OCI-LY7 (cell line): Measurements from ENCODE around the gene DFFB. TPM values are rescaled to one million over a fixed set of nuclear protein-coding genes. Genes with fewer than 3 reads are reported as not detected.

Source experiments
- BruUV-seq: library from RNA; stranded (reverse); fragments of 400-500 nt; replicated peaks from 2 replicates; lab custom pipeline; 2021; lab: Mats Ljungman, UMichigan
- CTCF ChIA-PET: fragments of 300-600 bp; sonication (Branson Sonifier 250); formaldehyde crosslinking; loops from one replicate; lab custom pipeline; 2022; ENCODE audit warnings: antibody characterized with exemption; ENCODE audit not compliant: unreplicated experiment; lab: Charles Lee
- POLR2A ChIA-PET: fragments of 300-600 bp; sonication (Branson Sonifier 250); formaldehyde crosslinking; loops from one replicate; lab custom pipeline; 2022; ENCODE audit warnings: antibody characterized with exemption; lab: Charles Lee
- DNase-seq: peaks from one replicate; pipeline ENCODE4 v3.0.0-alpha.2; 2015; ENCODE audit warnings: low spot score
- H2AFZ ChIP-seq: fragments of 200-600 bp; sonication (generic), shearing (Covaris generic); 2 replicates; pipeline ENCODE4 v1.6.1; 2014; ENCODE audit warnings: mild to moderate bottlenecking, antibody characterized with exemption, low read length, moderate library complexity
- H3K27ac ChIP-seq: fragments of 200-600 bp; sonication (generic); 2 replicates; pipeline ENCODE4 v1.5.1; 2014; ENCODE audit warnings: mixed run types, low read depth, mild to moderate bottlenecking, moderate library complexity, low read length, inconsistent platforms; ENCODE audit not compliant: poor library complexity, severe bottlenecking
- H3K36me3 ChIP-seq: fragments of 200-600 bp; sonication (generic); 2 replicates; pipeline ENCODE4 v1.6.1; 2014; ENCODE audit warnings: mild to moderate bottlenecking, antibody characterized with exemption, low read length, moderate library complexity, mixed read lengths; ENCODE audit not compliant: insufficient read depth
- H3K4me1 ChIP-seq: fragments of 200-600 bp; sonication (generic); 2 replicates; pipeline ENCODE4 v1.5.1; 2014; ENCODE audit warnings: mild to moderate bottlenecking, low read length; ENCODE audit not compliant: insufficient read depth, poor library complexity, severe bottlenecking
- H3K4me2 ChIP-seq: fragments of 200-600 bp; sonication (generic); 2 replicates; pipeline ENCODE4 v1.6.1; 2014; ENCODE audit warnings: mild to moderate bottlenecking, low read length
- H3K4me3 ChIP-seq: fragments of 200-600 bp; sonication (generic); 2 replicates; pipeline ENCODE4 v1.5.1; 2014; ENCODE audit warnings: mild to moderate bottlenecking, low read depth, low read length; ENCODE audit not compliant: poor library complexity, severe bottlenecking
- H3K79me2 ChIP-seq: fragments of 200-600 bp; sonication (generic); 2 replicates; pipeline ENCODE4 v1.6.1; 2016; ENCODE audit warnings: low read depth, mild to moderate bottlenecking, low read length, moderate library complexity, mixed read lengths; ENCODE audit not compliant: insufficient read depth
- H3K9me2 ChIP-seq: fragments of 200-600 bp; sonication (generic); 2 replicates; pipeline ENCODE4 v1.6.1; 2016; ENCODE audit warnings: mild to moderate bottlenecking, low read length, mixed read lengths; ENCODE audit not compliant: insufficient read depth
- H3K9me3 ChIP-seq: fragments of 200-600 bp; sonication (generic); 2 replicates; pipeline ENCODE4 v1.6.1; 2014; ENCODE audit warnings: mild to moderate bottlenecking, mixed run types, low read length, mixed read lengths
- H4K20me1 ChIP-seq: fragments of 200-600 bp; sonication (generic); 2 replicates; pipeline ENCODE4 v1.6.1; 2014; ENCODE audit warnings: mild to moderate bottlenecking, antibody characterized with exemption, low read length, moderate library complexity, mixed read lengths; ENCODE audit not compliant: insufficient read depth
- EZH2phosphoT487 ChIP-seq: fragments of 200-600 bp; sonication (generic); IDR thresholded peaks from 2 replicates; pipeline ENCODE4 v1.6.1; 2018; ENCODE audit warnings: low read depth, borderline replicate concordance, mild to moderate bottlenecking, mixed run types, antibody characterized with exemption, low read length, moderate library complexity, mixed read lengths
- intact Hi-C: fragments of 100-400 bp; cut with micrococcal nuclease; formaldehyde crosslinking; loops from one replicate; pipeline ENCODE4 v1.10.0; 2022; ENCODE audit not compliant: unreplicated experiment
- total RNA-seq, 2 experiments: library from RNA; depleted of rRNA in 1 of 2; stranded (reverse); fragments of >200 nt in 1 of 2; shearing (Covaris generic) in 1 of 2; gene quantifications; 2 replicates each; pipeline ENCODE4 v1.2.3, GENCODE V29; 2014 to 2022
- TF ChIP-seq, protein P1 (sequence below): fragments of 200-600 bp; sonication (generic); conservative IDR thresholded peaks from 2 replicates; pipeline ENCODE4 v1.5.1; 2014; ENCODE audit warnings: mild to moderate bottlenecking, antibody characterized with exemption, low read length, moderate library complexity, mixed read lengths

DFFB gene
- total RNA-seq, 2 experiments from 2014 or later, result 15.2 to 17.9 TPM

DNA sequence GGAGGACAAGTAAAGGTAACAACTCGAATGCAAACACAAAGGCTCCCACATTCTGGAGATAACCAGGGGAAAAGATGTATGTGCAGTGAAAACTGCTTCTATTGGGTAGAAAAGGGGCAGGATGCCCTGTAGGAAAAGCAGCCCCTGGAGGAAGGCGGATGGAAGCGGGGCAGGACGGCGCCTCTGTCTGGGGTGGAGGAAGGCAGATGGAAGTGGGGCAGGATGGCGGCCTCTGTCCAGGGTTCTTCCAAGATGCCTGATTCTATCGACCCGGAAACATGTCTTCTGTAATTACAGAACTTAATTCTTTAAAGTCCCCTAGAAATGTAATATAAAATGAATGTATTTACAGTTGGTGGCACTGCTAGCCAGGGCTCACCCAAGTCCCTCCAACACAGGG is 37.0 kb upstream of the DFFB start:
- H3K36me3 ChIP-seq, result peaks cover 59% of the 10 kb centered on the region
- no peaks in the 10 kb centered on the region for H3K9me3 ChIP-seq
- no peak overlapping the region for H3K4me2 ChIP-seq
- H2AFZ ChIP-seq, result no peak overlapping the region
- intact Hi-C loops, result no loop called here
- no TSS peak for BruUV-seq
- TF ChIP-seq, protein P1, sequence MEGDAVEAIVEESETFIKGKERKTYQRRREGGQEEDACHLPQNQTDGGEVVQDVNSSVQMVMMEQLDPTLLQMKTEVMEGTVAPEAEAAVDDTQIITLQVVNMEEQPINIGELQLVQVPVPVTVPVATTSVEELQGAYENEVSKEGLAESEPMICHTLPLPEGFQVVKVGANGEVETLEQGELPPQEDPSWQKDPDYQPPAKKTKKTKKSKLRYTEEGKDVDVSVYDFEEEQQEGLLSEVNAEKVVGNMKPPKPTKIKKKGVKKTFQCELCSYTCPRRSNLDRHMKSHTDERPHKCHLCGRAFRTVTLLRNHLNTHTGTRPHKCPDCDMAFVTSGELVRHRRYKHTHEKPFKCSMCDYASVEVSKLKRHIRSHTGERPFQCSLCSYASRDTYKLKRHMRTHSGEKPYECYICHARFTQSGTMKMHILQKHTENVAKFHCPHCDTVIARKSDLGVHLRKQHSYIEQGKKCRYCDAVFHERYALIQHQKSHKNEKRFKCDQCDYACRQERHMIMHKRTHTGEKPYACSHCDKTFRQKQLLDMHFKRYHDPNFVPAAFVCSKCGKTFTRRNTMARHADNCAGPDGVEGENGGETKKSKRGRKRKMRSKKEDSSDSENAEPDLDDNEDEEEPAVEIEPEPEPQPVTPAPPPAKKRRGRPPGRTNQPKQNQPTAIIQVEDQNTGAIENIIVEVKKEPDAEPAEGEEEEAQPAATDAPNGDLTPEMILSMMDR, result no peak
- no peak for TF ChIP-seq EZH2phosphoT487
- H3K27ac ChIP-seq, result no peak overlapping the region
- H3K4me1 ChIP-seq, result no peaks in the 10 kb centered on the region
- no peaks in the 10 kb centered on the region for H3K9me2 ChIP-seq
- H4K20me1 ChIP-seq, result no peaks in the 10 kb centered on the region
- ChIA-PET POLR2A (no interaction called here), CTCF (no interaction called here)
- DNase-seq, result no peak
- no peaks in the 10 kb centered on the region for H3K79me2 ChIP-seq
- H3K4me3 ChIP-seq, result no peak overlapping the region

DNA sequence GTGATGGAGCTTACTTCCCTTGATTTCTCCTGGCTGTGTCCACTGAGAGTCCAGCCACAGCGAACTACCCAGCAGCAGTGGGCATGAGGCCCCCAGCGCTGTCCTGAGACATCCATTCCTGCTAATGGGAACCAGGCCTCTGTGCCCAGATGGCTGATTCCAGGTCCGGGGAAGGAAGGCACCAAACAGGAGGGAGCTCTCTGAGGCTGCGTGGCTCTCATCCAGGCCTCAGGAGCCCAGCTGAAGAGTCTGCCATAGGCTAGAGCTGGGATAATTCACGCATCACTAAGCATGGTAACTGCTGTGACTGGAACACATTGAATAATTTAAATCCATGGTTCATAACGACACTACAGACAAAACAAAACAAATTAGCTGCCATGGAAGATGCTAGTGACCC is 36.3 kb upstream of the DFFB start:
- no peaks in the 10 kb centered on the region for H3K4me1 ChIP-seq

DNA sequence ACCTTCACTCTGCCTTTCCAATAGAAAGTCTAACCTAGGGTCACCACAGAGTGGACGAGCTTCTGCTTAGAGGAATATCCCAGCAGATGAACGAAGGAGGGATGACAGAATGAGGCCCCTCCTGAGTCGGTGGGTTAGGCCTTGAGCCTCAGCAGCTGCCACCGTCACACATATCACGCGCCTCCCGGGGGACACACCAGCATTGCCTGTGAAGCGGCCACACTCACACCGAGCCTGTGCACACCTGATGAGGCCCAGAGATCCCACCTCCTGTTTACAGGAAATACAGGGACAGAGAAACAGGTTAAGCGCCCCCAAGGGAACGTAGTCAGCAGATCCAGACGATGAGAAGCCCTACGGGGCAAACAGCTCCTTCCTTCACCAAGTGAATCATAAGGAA is 35.8 kb upstream of the DFFB start:
- Histone ChIP-seq H3K36me3 (peaks cover 62% of the 10 kb centered on the region; the same call in 1 of the 2 replicates), H3K4me1 (no peaks in the 10 kb centered on the region), H3K79me2 (no peaks in the 10 kb centered on the region), H3K4me2 (no peak overlapping the region), H3K4me3 (no peak overlapping the region), H3K27ac (no peak overlapping the region), H3K9me3 (no peaks in the 10 kb centered on the region), H2AFZ (no peak overlapping the region), H3K9me2 (no peaks in the 10 kb centered on the region), H4K20me1 (no peaks in the 10 kb centered on the region)
- TF ChIP-seq, protein P1, result no peak
- DNase-seq, result no peak
- intact Hi-C loops, result no loop called here
- POLR2A ChIA-PET, result no interaction called here
- CTCF ChIA-PET, result interaction anchor here (0.6 kb wide), 1 partner anchor 48 kb away, joined by 4 read pairs; no protein-coding TSS in a partner anchor
- BruUV-seq, result no TSS peak

More for the DNA sequence above, 36.3 kb upstream of the DFFB start:
- Histone ChIP-seq H3K36me3 (peaks cover 63% of the 10 kb centered on the region), H2AFZ (no peak overlapping the region), H3K9me3 (no peaks in the 10 kb centered on the region), H3K79me2 (no peaks in the 10 kb centered on the region), H3K4me2 (no peak overlapping the region), H3K4me3 (no peak overlapping the region), H3K27ac (no peak overlapping the region), H4K20me1 (no peaks in the 10 kb centered on the region), H3K9me2 (no peaks in the 10 kb centered on the region)
- POLR2A ChIA-PET, result no interaction called here
- no peak for DNase-seq
- CTCF ChIA-PET, result interaction anchor here (0.6 kb wide), 1 partner anchor 48 kb away, joined by 4 read pairs; no protein-coding TSS in a partner anchor
- intact Hi-C loops, result no loop called here
- TF ChIP-seq, protein P1, result no peak
- no peak for TF ChIP-seq EZH2phosphoT487
- no TSS peak for BruUV-seq
